HG03045 (cell line): ENCODE results near the gene CDH4.

ENCODE experiments used
- ATAC-seq: cut with Tn5 transposase; IDR thresholded peaks from one replicate; pipeline ENCODE4 v1.9.1; 2021; ENCODE audit warnings: mild to moderate bottlenecking, moderate library complexity; ENCODE audit not compliant: unreplicated experiment

Gene CDH4

GRCh38 chr20:61524951-61525666, 273.0 kb downstream of the CDH4 start:
- ATAC-seq, result no peak

- ATAC-seq, result no peak
Measured at GRCh38 chr20:61525781-61526431, 273.8 kb downstream of the CDH4 start.

GRCh38 chr20:61526907-61527306, 274.8 kb downstream of the CDH4 start:
- ATAC-seq, result no peak

- no peak for ATAC-seq
Measured at GRCh38 chr20:61527626-61528025, 275.6 kb downstream of the CDH4 start.

- ATAC-seq, result no peak
Measured at GRCh38 chr20:61528591-61528990, 276.5 kb downstream of the CDH4 start.

GRCh38 chr20:61529354-61529753, 277.3 kb downstream of the CDH4 start:
- ATAC-seq, result no peak

GRCh38 chr20:61531553-61532345, 279.7 kb downstream of the CDH4 start:
- no peak for ATAC-seq

GRCh38 chr20:61532736-61533135, 280.7 kb downstream of the CDH4 start:
- ATAC-seq, result no peak

GRCh38 chr20:61533231-61533631, 281.2 kb downstream of the CDH4 start:
- no peak for ATAC-seq

GRCh38 chr20:61534346-61534745, 282.3 kb downstream of the CDH4 start:
- no peak for ATAC-seq

GRCh38 chr20:61535091-61535490, 283.0 kb downstream of the CDH4 start:
- ATAC-seq, result no peak

GRCh38 chr20:61535536-61535935, 283.5 kb downstream of the CDH4 start:
- ATAC-seq, result no peak

- no peak for ATAC-seq
Measured at GRCh38 chr20:61535956-61536355, 283.9 kb downstream of the CDH4 start.

- ATAC-seq, result no peak
Measured at GRCh38 chr20:61536671-61537070, 284.6 kb downstream of the CDH4 start.

- ATAC-seq, result no peak
Measured at GRCh38 chr20:61537239-61538182, 285.4 kb downstream of the CDH4 start.

- ATAC-seq, result no peak
Measured at GRCh38 chr20:61538183-61538942, 286.3 kb downstream of the CDH4 start.

- ATAC-seq, result no peak
Measured at GRCh38 chr20:61538943-61539265, 286.8 kb downstream of the CDH4 start.

GRCh38 chr20:61539706-61540360, 287.8 kb downstream of the CDH4 start:
- ATAC-seq, result no peak

- no peak for ATAC-seq
Measured at GRCh38 chr20:61541537-61541936, 289.5 kb downstream of the CDH4 start.

- no peak for ATAC-seq
Measured at GRCh38 chr20:61543086-61543485, 291.0 kb downstream of the CDH4 start.
